Trophoblast cell (in vitro differentiated cells and primary cell): Measurements from ENCODE around the gene IGLL1.

Source experiments
- DNase-seq, 2 donors: peaks; one replicate each; pipeline ENCODE4 v3.0.0-alpha.2; 2016
- H2AFZ ChIP-seq: 2 replicates; pipeline ENCODE4 v1.6.1; 2013; ENCODE audit warnings: low read length, moderate library complexity, mild to moderate bottlenecking; ENCODE audit not compliant: insufficient read depth, poor library complexity
- H2AK5ac ChIP-seq: 2 replicates; pipeline ENCODE4 v1.6.1; 2013; ENCODE audit warnings: mild to moderate bottlenecking, low read length
- H2BK120ac ChIP-seq: 2 replicates; pipeline ENCODE4 v1.6.1; 2013; ENCODE audit warnings: low read length, mild to moderate bottlenecking, moderate library complexity; ENCODE audit not compliant: insufficient read depth, poor library complexity
- H2BK12ac ChIP-seq: 2 replicates; pipeline ENCODE4 v1.6.1; 2013; ENCODE audit warnings: mild to moderate bottlenecking, low read length, moderate library complexity
- H2BK5ac ChIP-seq: 2 replicates; pipeline ENCODE4 v1.6.1; 2013; ENCODE audit warnings: low read length, low read depth, moderate library complexity, mild to moderate bottlenecking; ENCODE audit not compliant: poor library complexity
- H3K14ac ChIP-seq: 2 replicates; pipeline ENCODE4 v1.6.1; 2013; ENCODE audit warnings: mild to moderate bottlenecking, low read length
- H3K18ac ChIP-seq: 2 replicates; pipeline ENCODE4 v1.6.1; 2013; ENCODE audit warnings: mild to moderate bottlenecking, low read length
- H3K23ac ChIP-seq: 2 replicates; pipeline ENCODE4 v1.6.1; 2013; ENCODE audit warnings: low read length
- H3K27ac ChIP-seq: 2 replicates; pipeline ENCODE4 v1.5.1; 2013; ENCODE audit warnings: low read depth, mild to moderate bottlenecking, inconsistent platforms, low read length, moderate library complexity
- H3K27me3 ChIP-seq: 2 replicates; pipeline ENCODE4 v1.6.1; 2013; ENCODE audit warnings: inconsistent platforms, mild to moderate bottlenecking, low read length, moderate library complexity; ENCODE audit not compliant: insufficient read depth
- H3K36me3 ChIP-seq, 2 experiments: 1 replicate in 1 of 2; 2 replicates in 1 of 2; pipeline ENCODE4 v1.6.1; 2013; ENCODE audit warnings: low read length in 2 of 2, mild to moderate bottlenecking in 2 of 2, moderate library complexity in 1 of 2; ENCODE audit not compliant: insufficient read depth in 2 of 2, control insufficient read depth in 1 of 2
- H3K4ac ChIP-seq: 2 replicates; pipeline ENCODE4 v1.6.1; 2013; ENCODE audit warnings: low read depth, mild to moderate bottlenecking, low read length, moderate library complexity
- H3K4me1 ChIP-seq, 2 experiments: 1 replicate in 1 of 2; 2 replicates in 1 of 2; pipeline ENCODE4 v1.6.1; 2013; ENCODE audit warnings: low read length in 2 of 2, mild to moderate bottlenecking in 2 of 2, moderate library complexity in 1 of 2; ENCODE audit not compliant: insufficient read depth in 2 of 2, control insufficient read depth in 1 of 2
- H3K4me2 ChIP-seq: 2 replicates; pipeline ENCODE4 v1.6.1; 2013; ENCODE audit warnings: inconsistent platforms, mild to moderate bottlenecking, low read length, moderate library complexity
- H3K4me3 ChIP-seq: 2 replicates; pipeline ENCODE4 v1.5.1; 2013; ENCODE audit warnings: mild to moderate bottlenecking, low read depth, low read length, inconsistent platforms
- H3K79me1 ChIP-seq: one replicate; pipeline ENCODE4 v1.6.1; 2013; ENCODE audit warnings: low read length
- H3K79me2 ChIP-seq: 2 replicates; pipeline ENCODE4 v1.6.1; 2013; ENCODE audit warnings: low read length, mild to moderate bottlenecking; ENCODE audit not compliant: control insufficient read depth, insufficient read depth, poor library complexity
- H3K9ac ChIP-seq: 2 replicates; pipeline ENCODE4 v1.6.1; 2013; ENCODE audit warnings: mild to moderate bottlenecking, low read length
- H3K9me3 ChIP-seq: 2 replicates; pipeline ENCODE4 v1.6.1; 2013; ENCODE audit warnings: low read depth, mild to moderate bottlenecking, control low read depth, inconsistent platforms, low read length; ENCODE audit not compliant: insufficient read depth
- H4K12ac ChIP-seq: 2 replicates; pipeline ENCODE4 v1.6.1; 2013; ENCODE audit warnings: low read depth, mild to moderate bottlenecking, low read length, moderate library complexity
- H4K8ac ChIP-seq: 2 replicates; pipeline ENCODE4 v1.6.1; 2013; ENCODE audit warnings: low read depth, mild to moderate bottlenecking, low read length, moderate library complexity
- H4K91ac ChIP-seq: one replicate; pipeline ENCODE4 v1.6.1; 2013; ENCODE audit warnings: low read depth, mild to moderate bottlenecking, low read length, moderate library complexity
- WGBS: extraction: QIAGEN DNeasy Blood & Tissue Kit; methylation state at CpG from one replicate; pipeline ENCODE4 v1.1.7; 2013; ENCODE audit warnings: missing lambda C conversion rate; ENCODE audit not compliant: insufficient read length, insufficient coverage; ENCODE audit errors: extremely low coverage; 5-methylcytosine and 5-hydroxymethylcytosine counted together

Gene IGLL1

DNA sequence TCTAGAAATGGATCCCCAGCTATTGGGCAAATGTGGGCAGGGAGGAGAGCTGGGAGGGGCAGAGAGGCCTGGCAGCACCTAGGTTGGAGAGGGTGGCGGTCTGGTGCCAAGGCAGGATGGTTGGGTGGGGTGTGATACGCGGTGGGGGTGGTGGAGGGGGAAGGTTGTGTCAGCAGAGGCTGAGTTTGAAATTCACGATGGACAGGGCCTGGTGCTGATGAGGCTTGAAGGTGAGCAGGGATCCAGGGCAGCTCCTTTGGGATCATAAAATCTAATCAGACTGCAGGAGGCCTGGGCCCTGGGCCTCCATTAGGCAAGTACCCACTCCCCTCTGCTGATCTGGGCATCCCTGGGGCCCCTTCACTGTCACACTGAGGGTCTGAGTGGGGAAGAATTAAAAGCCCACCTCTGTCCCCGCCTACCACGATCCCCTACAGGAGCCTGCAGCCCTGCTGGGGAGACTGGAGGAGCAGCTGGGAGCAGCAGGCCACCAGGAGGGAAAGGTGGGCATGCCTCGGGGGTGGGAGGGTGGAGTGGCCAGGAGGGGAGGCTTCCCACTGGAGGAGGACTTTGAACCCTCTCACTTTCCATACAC, 24.0 kb downstream of the IGLL1 start:
- H3K23ac ChIP-seq, result no peak overlapping the region
- no peak overlapping the region for H4K12ac ChIP-seq
- H2BK12ac ChIP-seq, result no peak overlapping the region
- H3K4me2 ChIP-seq, result no peak overlapping the region
- no peaks in the 10 kb centered on the region for H3K4me1 ChIP-seq
- H3K14ac ChIP-seq, result no peak overlapping the region
- no peak overlapping the region for H4K8ac ChIP-seq
- no peak for DNase-seq
- no peaks in the 10 kb centered on the region for H3K27me3 ChIP-seq
- no peak overlapping the region for H3K4ac ChIP-seq
- H3K18ac ChIP-seq, result no peak overlapping the region
- no peak overlapping the region for H3K9ac ChIP-seq
- no peak overlapping the region for H2AFZ ChIP-seq
- no peak overlapping the region for H4K91ac ChIP-seq
- no peaks in the 10 kb centered on the region for H3K79me1 ChIP-seq
- no peak overlapping the region for H2BK120ac ChIP-seq
- peaks cover 2% of the 10 kb centered on the region for H3K9me3 ChIP-seq
- WGBS, result no CpG with 5 or more reads among the region's 7 CpGs
- H3K4me3 ChIP-seq, result no peak overlapping the region
- H3K27ac ChIP-seq, result no peak overlapping the region
- no peak overlapping the region for H2AK5ac ChIP-seq
- no peaks in the 10 kb centered on the region for H3K36me3 ChIP-seq
- no peak overlapping the region for H2BK5ac ChIP-seq
- H3K79me2 ChIP-seq, result no peaks in the 10 kb centered on the region

DNA sequence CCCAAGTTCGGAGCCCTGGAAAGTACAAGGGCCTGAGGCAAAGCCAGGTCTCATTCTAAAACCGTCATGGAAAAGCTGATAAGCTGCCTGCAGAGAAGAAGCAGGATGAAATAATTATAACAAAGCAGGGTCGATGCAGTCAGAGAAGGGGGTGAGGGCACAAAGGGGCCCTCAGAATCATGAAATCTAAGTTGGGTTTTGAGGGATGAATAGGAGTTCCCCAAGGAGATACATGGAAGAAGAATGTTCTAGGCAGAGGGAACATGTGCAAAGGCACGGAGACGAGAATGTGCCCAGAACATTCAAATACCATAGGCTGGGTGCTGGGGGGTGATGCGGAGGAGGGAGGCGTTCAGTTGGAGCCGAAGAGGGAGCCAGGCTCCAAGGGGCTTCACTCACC, 25.0 kb downstream of the IGLL1 start:
- H2BK5ac ChIP-seq, result no peak overlapping the region
- H3K4me3 ChIP-seq, result no peak overlapping the region
- no peaks in the 10 kb centered on the region for H3K36me3 ChIP-seq
- H3K9ac ChIP-seq, result no peak overlapping the region
- H3K4me2 ChIP-seq, result no peak overlapping the region
- no peak overlapping the region for H3K4ac ChIP-seq
- H3K79me1 ChIP-seq, result no peaks in the 10 kb centered on the region
- no peak overlapping the region for H3K14ac ChIP-seq
- no peak overlapping the region for H2AFZ ChIP-seq
- H4K12ac ChIP-seq, result no peak overlapping the region
- H3K27me3 ChIP-seq, result no peaks in the 10 kb centered on the region
- peaks cover 2% of the 10 kb centered on the region for H3K9me3 ChIP-seq
- no CpG with 5 or more reads among the region's 8 CpGs for WGBS
- H3K23ac ChIP-seq, result no peak overlapping the region
- H4K8ac ChIP-seq, result no peak overlapping the region
- no peak for DNase-seq
- H3K18ac ChIP-seq, result no peak overlapping the region
- H4K91ac ChIP-seq, result no peak overlapping the region
- H3K79me2 ChIP-seq, result no peaks in the 10 kb centered on the region
- no peak overlapping the region for H2BK120ac ChIP-seq
- H3K27ac ChIP-seq, result no peak overlapping the region
- H2BK12ac ChIP-seq, result no peak overlapping the region
- H2AK5ac ChIP-seq, result no peak overlapping the region
- no peaks in the 10 kb centered on the region for H3K4me1 ChIP-seq

DNA sequence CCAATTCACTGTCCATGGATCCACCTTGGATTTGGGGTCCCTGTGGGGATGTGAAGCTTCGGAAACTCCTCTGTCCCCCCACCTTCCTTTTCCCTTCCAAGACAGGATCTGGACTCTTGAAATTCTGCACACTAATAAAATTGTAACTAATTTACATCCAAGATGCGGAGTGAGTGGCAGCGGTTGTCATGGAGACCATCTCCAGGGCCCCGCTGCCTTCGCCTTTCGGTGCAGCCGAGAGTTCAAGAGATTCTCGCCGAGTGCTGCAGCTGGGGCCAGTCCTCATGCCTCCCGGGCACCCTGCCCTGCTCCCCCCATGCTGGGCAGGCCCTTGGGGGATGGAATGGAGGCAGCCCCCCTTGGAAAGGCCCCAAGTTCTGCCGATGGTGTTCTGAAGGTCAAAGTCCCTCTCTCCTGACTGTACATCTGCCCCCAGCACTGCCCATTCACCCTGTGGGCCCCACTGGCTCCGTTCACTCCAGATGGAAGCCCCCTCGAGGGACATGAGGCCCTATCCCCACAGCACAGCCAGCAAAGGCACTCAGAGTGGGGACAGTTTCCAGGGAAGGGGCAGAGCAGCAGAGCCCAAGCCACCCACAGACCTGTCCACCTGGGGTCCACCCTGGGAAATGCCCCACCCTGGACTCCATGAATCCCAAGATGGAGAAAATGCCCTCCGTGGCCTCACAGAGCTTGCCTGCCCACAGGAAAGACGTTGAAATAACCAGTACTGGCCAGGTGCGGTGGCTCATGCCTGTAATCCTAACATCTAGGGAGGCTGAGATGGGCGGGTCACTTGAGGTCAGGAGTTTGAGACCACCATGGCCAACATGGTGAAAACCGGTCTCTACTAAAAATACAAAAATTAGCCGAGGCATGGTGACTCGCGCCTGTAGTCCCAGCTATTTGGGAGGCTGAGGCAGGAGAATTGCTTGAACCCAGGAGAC, 25.9 kb downstream of the IGLL1 start:
- Histone ChIP-seq H4K91ac (no peak overlapping the region), H3K4me1 (no peaks in the 10 kb centered on the region), H3K4ac (no peak overlapping the region), H3K9ac (no peak overlapping the region), H3K36me3 (no peaks in the 10 kb centered on the region), H2BK120ac (no peak overlapping the region), H3K4me2 (no peak overlapping the region), H2BK5ac (no peak overlapping the region), H3K14ac (no peak overlapping the region), H3K9me3 (peaks cover 8% of the 10 kb centered on the region), H3K27ac (no peak overlapping the region), H3K18ac (no peak overlapping the region), H3K79me1 (no peaks in the 10 kb centered on the region), H2AK5ac (no peak overlapping the region), H4K12ac (no peak overlapping the region), H2AFZ (no peak overlapping the region), H4K8ac (no peak overlapping the region), H3K4me3 (no peak overlapping the region), H3K79me2 (no peaks in the 10 kb centered on the region), H2BK12ac (no peak overlapping the region), H3K23ac (no peak overlapping the region), H3K27me3 (no peaks in the 10 kb centered on the region)
- no CpG with 5 or more reads among the region's 21 CpGs for WGBS
- DNase-seq, result no peak

DNA sequence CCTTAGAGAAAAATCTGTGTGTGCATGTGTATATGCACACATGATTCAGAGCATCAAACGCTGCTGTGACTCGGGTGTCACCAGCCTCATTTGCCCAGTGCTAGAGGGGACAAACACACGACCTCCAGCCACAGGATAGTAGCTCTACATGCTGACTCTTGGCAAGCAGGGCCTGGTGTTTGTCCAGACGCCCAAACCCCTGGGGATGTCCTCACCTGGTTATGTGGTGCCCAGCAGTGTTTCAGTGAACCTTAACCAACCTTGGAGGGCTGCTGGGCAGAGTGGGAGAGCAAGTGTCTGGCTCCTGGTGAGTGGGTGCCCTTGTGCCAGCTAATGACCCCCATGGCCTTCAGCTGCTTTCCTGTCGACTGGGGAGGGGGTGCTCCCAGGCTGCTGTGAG, 26.7 kb downstream of the IGLL1 start:
- Histone ChIP-seq H4K8ac (no peak overlapping the region), H3K4me2 (no peak overlapping the region), H3K4me1 (no peaks in the 10 kb centered on the region), H3K9ac (no peak overlapping the region), H4K91ac (no peak overlapping the region), H2BK120ac (no peak overlapping the region), H3K14ac (no peak overlapping the region), H3K27me3 (no peaks in the 10 kb centered on the region), H3K4ac (no peak overlapping the region), H3K79me2 (no peaks in the 10 kb centered on the region), H3K18ac (no peak overlapping the region), H2BK5ac (no peak overlapping the region), H3K9me3 (peaks cover 11% of the 10 kb centered on the region), H2BK12ac (no peak overlapping the region), H3K36me3 (no peaks in the 10 kb centered on the region), H2AFZ (no peak overlapping the region), H3K4me3 (no peak overlapping the region), H3K27ac (no peak overlapping the region), H3K23ac (no peak overlapping the region), H3K79me1 (no peaks in the 10 kb centered on the region), H4K12ac (no peak overlapping the region), H2AK5ac (no peak overlapping the region)
- no peak for DNase-seq
- no CpG with 5 or more reads among the region's 5 CpGs for WGBS
